GM11168 (cell line): ENCODE measurements around the gene MRPS26.
"Not testable (repeated sequence)": the region's sequence is repeated elsewhere in the genome, so short reads cannot be mapped to it uniquely, and the experiment has no call there.

Experiments
- in situ Hi-C: fragments of 300-500 bp; cut with MboI; formaldehyde crosslinking; loops from one replicate; pipeline ENCODE4 v1.12.0; 2022; ENCODE audit warnings: low sequenced_read_pairs; ENCODE audit not compliant: unreplicated experiment

MRPS26 gene

DNA sequence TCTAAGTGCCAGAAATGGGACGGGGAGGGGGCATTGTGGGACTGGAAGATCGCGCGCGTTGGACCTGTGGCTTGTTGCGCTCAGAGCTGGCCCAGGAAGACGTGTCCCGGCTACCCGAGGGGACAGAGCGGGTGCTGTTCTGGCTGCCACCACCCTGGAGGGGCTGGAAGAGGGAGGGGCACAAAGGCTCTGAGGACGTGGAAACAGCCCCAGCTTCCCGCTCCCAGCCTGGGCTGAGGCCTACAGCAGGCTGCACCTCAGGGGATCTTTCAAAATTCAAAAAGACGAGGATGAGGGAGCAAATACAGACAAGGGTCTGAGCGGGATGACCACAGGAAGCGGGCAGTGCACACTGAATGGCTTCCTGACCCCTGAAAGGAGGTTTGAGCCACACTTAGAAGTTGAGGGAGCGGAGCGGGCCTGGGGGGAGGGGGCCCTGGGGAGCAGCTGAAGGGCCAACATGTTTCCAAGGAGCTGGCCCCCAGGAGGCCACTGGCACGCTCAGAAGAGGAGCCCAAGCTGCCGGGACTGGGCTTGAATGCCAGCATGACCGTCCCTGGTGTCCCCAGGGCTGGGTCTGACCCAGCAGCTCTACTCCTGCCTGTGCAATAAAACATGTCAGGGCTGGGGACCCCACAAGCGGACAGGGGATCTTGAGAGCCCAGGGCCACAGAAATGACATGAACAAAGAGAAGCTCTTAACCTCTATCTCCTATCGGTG lies 26.8 kb downstream of the MRPS26 start:
- in situ Hi-C loops, result no loop called here

DNA sequence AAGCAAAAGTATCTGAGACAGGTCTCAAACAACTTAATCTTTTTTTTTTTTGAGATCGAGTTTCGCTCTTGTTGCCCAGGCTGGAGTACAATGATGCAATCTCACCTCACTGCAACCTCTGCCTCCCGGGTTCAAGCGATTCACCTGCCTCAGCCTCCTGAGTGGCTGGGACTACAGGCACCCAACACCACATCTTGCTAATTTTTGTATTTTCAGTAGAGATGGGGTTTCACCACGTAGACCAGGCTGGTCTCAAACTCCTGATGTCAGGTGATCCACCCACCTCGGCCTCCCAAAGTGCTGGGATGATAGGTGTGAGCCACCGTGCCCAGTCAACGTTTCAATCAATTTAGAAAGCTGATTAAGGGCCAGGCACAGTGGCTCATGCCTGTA lies 27.4 kb downstream of the MRPS26 start:
- in situ Hi-C loops, result not testable (repeated sequence)

DNA sequence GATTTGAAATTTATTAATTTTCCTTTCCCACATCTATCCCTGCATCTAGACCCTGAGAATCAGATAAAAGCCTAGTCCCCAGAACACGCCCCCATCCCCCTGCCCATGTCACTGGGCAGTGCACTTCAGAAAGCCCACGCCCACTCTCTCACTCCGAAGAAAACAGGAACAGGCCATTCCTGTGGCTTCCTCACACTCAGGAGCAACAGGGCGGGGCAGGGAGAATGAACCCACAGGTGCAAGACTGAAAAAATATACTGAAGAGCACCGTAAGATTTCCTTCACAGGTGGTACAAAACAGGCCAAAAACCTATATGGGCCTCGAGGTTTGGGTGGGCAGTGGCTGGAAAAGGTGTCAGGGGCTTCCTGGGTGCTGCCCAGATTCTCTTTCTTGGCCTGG lies 29.0 kb downstream of the MRPS26 start:
- in situ Hi-C loops, result no loop called here

DNA sequence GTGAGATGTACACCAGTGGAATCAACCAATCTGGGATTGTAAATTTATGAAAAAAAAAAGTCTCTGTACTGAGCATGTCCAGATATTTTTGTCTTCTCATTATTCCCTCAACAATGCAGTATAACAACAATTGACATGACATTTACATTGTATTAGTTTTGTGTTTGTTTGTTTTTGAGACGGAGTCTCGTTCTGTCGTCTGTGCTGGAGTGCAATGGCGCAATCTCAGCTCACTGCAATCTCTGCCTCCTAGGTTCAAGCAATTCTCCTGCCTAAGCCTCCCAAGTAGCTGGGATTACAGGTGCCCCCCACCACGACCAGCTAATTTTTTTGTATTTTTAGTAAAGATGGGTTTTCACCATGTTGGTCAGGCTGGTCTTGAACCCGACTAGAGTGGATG lies 29.5 kb downstream of the MRPS26 start:
- in situ Hi-C loops, result not testable (repeated sequence)

DNA sequence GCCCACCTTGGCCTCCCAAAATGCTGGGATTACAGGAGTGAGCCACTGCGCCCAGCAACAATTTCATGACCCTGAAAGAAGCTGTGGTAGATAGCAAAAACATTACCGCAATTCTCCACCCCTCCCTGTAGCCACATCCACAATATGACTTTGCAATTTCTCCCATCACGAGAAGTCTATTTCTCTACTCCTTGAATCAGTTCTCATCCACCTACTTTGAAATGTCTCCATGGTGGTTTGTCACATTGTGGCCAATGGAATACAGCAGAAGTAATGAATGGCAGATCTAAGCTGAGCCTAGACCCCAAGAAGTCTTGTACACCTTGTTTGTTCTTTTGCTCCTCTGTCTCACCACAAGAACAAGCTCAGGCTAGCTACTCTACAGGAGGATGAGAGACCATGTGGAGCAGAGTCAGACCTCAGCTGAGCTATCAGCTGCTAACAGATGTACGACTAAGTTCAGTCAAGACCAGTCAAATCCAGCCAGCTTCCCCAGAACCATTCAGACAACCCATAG lies 31.8 kb downstream of the MRPS26 start:
- in situ Hi-C loops, result no loop called here

DNA sequence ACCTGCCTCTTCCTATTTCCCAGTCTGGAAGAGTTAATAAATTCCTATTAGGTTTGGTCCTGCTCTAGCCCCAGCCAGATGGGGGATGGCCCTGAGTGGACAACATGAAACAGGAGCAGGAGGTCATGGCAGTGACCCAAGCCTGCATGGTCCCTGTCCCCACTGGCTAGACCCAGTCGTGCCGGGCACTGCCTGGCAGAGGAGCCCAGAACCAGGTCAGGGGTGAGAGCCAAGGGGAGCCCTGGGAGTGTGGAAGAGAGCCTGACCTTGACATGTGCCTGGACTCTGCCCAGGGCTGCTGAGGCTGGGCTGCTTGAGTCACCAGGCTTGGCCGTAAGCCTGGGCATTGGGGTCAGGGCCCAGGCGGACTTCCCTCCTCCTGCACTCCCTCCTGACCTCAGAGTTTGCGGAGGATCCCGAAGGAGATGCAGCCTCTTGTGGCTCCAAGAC lies 35.1 kb downstream of the MRPS26 start:
- in situ Hi-C loops, result no loop called here

DNA sequence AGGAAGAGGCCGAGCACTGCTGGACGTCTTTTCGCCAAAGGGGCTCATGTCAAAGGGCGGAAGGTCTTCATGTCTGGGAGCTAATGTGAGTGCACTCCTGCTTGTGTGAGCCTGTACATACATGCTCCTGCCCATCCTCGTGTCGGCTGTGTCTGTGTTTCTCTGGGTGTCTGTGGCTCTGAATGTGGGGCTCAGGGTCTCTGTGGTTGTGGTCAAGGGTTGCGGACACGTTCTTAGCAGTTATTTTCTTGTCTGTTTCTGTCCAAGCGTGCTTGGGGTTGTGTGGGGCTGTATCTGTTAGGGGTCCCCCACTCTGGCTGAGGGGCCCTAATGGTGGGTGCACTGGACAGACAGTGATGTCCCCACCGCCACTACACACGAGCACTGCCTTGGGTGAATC lies 35.8 kb downstream of the MRPS26 start:
- in situ Hi-C loops, result no loop called here

DNA sequence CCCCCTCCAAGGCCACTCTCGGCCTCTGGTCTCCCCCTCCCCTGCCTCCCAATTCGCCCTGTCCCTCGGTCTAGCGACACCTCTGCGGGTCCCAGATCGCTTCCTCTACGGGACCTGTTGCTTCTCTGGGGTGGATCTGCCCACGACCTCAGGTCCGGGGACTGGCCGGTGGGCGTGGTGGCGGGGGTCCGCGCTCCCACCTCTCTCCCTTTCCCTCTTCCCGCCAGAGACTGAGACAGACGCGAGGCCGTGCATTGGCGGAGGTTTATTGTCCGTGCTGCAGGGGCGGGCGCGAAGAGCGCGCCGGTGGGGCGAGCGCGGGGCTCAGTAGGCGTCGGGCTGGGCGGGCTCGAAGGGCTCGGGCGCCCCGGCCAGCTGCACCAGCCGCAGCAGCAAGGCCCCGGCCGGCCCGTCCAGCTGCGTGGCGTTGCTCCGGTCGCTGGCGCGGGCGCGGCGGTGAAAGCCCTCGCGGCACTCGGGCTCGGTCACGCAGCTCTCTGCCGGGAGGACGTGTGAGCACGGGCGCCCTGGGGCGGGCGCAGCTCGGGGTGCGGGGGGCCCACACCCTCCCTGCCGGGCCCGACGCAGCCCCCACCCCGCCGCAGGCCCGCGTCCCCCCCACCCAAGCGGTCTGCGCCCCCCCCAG lies 36.6 kb downstream of the MRPS26 start:
- in situ Hi-C loops, result no loop called here

DNA sequence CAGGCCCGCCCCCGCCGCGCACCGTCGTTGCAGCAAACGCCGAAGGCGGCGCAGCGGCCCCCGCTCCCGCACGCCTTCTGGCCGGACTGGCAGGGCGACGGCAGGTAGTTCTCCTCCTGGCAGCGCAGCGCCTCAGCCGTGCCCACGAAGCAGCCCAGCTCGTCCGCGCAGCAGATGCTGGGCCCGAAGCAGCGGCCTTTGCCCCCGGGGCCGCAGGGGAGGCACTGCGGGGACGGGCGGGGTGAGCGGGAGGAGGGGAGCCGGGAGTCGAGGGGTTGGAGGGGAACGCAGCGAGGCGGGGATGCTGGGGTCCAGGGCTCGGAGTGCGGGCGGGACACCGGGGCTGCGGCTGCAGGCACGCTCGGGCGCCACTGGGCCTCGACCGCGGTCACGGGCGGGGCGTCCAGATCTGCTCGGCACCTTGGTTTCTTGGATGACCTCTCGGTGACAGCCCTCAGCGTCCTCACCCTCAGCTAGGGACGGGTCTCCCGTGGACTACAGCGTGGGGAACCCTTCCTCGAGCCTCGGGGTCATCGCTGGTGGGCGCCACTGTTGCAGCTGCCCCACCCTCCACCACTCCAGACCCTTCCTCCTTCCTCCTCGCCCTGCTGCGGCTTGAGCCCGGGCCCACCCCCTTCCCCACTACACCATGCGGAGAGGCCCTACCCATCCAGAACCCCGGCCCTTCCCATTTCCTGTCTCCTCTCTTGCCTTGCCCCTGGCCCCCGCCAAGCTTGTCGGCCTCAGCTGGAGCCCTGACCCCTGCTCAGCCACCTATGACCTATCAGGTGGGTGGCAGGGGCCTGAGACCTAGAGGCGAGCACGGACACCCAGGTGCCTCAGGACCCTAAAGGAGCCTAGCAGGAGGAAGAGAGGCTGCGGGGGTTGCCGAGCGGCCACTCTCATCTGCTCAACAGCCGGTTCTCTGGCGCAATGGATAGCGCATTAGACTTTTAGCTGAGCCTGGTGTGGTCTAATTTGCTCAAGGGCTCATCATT lies 37.4 kb downstream of the MRPS26 start:
- in situ Hi-C loops, result no loop called here

DNA sequence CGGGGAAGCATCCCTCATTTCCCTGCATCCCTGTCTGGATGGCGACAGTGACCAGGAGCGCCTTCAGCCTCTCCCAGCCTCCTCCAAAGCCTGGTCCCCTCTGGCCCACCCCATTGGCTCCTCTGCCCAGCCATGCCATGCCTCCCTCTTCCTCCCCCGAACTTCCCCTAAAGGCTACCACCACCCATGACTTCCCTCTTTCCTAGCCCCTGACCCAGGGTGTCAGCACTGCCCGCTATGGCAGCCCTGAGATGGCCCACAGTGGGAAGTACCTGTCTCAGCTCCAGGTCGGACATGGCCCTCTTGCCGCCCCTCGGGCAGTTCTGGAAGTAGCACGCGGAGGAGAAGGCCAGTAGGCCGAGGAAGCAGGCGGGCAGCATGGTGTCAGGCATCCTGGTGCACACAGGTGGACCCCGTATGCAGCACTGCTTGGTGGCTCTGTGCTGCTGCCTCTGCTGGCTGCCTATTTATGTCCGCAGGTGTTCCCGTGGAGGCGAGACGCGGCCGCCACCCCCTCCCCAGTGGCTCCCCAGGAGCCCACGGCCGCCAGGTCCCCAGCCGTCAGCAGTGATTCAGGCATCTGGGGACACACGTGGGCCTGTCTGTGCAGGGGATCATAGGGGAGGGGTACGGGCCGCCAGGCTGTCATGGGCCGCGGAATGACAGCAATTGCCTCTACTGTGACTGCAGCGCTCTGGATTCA lies 38.6 kb downstream of the MRPS26 start, which contains the start of gene AVP:
Gene AVP (minus strand): TSS at position 442 of the 703 bp plus-strand sequence. CDS start 50 bp downstream, at position 392.
- in situ Hi-C loops, result no loop called here

DNA sequence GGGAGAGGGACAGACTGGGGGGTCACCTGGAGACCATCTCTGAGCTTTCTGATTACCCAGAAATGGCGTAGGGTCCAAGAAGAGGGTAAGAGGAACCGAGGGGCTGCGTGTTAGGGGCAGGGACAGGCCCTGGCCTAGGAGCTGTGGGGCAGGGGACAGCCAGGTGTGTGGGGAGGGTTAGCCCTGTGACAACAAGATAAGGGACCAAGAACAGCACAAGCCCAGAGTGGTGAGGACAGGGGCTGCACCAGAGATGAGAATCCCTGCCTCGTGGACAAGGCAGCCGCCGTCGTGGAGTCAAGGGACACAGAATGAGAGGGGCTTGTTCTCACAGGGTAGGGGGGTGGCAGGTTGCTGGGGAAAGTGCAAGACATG lies 39.1 kb downstream of the MRPS26 start:
- in situ Hi-C loops, result no loop called here

DNA sequence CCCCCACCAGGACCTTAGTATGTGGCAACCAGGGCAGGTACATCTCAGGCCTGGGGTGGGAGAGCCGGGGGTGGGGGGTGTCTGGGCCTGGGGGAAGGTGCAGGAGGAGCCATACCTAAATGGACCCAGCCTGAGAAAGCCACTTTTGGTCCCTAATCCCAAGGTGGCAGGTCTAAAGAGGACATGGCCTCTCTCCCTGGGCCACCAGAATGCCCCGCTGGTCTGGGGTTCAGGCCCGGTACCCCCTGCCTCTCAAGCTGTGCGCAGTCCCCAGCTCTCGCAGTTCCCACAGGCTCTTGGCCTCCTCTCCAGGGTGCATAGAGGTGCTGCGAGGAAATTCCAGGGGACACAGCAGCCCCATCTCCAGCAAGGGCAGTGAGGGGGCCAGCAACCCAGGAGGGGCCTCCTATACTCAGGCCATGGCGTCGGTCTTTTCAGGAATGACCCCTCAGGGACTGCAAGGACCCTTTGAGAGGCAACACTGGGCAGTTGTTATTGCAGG lies 39.8 kb downstream of the MRPS26 start:
- in situ Hi-C loops, result no loop called here

DNA sequence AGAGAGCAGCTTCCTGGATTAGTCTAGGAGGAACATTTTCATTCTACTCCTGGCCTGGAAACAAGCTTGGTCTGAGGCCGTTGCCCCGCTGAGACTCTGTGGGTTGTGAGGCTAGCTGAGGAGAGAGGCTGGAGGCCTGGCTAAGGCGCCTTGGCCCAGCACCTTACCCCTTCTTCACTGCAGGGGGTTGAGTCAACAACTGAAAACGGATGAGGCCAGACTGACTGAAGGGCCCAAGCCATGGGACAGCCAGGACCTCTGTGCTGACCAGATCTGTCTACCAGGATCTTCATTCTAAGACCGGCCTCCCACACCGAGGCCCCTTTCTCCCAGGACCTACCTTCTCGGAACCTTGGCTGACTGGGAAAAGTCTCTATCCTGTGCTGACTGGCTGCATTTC lies 42.2 kb downstream of the MRPS26 start:
- in situ Hi-C loops, result no loop called here

DNA sequence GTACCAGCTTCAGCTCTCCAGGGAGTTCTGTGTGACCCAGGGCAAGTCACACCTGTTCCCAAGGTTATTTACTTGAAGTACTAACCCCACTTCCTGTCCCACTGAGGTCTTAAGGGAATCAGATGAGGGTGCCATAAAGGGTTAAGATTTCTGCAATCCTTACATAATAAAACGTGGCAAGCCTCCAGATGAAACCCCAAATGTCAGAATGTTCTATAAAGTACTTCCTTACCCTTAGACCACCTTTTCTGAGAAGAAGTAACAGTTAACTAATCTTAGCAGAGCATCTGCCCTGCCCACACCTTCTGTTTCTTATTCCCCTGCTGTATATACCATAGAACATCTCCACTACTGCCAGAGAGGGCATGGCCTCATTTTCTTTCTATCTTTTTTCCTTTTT lies 44.7 kb downstream of the MRPS26 start:
- in situ Hi-C loops, result no loop called here

DNA sequence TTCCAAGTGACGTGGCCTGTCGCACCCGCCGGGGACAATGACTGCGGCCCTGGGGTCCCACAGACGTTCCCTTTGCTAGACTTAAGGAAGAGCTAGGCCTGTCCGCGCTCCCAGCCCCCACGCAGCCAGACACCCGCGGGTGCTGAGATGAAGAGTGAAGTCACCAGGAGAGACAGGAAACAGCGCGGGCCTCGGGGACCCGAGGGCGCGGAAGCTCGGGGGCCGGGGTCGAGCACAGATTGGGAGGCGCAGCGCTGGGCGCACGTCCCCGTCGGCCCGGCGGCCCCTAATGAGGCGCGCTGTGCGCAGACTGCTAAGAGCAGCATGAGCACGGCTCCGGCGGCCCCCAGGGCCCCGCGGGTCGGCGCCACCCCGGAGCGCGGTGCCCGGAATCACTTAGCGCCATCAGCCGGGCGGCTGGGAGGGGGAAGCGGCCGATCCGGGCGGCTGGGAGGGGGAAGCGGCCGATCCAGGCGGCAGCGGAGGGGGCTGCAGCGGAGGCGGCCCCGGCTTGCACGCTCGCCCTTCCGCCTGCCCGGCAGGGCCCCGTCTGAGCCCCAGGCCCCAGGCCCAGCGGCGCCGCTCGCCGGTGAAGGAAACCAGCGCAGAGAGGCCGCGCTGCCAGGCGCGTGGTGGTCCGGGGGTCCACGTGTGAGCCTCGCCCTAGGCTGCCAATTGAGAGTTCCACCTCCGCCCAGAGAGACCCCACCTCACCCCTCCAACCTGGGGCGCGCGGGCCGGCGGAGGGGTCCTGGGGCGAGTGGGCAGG lies 46.9 kb downstream of the MRPS26 start:
- in situ Hi-C loops, result no loop called here

DNA sequence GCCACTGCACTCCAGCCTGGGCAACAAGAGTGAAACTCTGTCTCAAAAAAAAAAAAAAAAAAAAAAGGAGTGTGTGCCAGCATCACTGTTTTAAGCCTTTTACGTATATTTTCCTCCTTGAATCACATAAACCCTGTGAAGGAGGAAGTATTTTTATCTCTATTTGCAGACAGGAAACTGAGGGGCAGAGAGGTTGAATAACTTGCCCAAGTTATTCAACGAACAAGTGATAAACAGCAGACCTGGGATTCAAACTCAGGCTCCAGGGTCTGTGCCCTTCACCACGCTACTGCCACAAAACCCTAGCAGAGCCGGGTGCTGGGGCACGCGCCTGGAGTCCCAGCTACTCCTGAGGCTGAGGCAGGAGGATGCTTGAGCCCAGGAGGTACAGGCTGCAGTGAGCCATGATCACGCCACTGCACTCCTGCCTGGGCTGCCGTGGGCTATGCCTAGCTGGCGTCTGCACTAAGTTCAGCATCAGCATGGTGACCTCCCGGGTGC lies 48.1 kb downstream of the MRPS26 start:
- in situ Hi-C loops, result no loop called here

DNA sequence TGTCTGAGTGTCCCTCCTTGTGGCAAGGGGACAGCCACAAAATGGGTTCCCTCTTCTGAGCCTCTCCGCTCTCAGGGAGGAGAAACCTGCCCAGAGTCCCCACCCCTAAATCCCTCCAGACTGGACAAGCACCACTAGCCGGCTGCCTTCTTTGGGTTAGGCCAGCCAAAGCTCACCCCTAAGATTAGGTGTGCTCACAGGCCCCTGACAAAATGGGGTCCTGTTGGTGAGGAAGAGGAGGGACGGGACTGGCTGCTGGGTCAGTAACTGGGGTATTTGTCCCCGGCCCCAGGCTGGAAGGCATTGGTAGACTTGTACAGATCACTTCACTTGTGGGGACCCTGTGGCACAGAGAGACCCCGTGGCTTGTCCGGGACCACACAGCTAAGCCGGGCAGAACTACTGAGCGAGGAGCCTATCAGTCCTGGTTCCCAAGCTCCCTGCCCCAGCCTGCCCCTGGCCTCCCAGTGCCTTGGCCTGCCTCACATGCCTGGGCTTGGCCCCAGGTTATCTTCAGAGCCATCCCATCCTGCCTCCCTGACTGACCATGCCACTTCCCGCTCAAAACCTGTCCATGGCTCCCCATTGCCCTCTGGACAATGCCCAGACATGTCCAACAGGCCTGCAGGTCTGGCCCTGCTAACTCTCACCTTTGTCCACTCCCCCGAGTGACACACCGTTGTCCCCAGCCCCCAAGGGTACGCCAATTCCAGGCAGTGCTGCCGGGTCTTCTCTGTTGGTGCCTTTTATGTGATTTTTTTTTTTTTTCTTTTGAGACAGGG lies 49.2 kb downstream of the MRPS26 start:
- in situ Hi-C loops, result no loop called here
